ENCODE results near the gene TYRO3.
"Not testable (repeated sequence)": the region's sequence is repeated elsewhere in the genome, so short reads cannot be mapped to it uniquely, and the experiment has no call there.

Gene TYRO3

GRCh38 chr15:41554343-41554742, 4.7 kb upstream of the TYRO3 start:
- no peak for DNase-seq

DNA sequence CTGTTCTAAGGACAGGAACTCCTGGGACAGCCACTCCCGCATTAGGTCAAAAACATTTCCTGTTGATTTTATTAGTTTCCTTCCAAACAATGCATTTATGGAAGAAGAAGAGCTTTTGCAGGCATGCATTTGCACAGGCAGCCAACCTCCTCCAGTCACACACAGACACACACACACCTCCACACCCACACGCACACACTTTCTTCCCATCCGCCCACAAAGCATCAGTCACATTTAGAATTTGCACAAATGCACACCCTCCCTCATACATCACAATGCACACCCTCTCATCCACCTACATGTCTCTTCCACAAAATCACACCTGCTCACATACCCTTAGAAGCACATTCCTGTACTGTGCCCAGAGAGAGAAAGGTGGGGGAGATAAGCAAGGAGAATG, 4.1 kb upstream of the TYRO3 start:
- DNase-seq, result no peak

GRCh38 chr15:41556677-41557076, 2.3 kb upstream of the TYRO3 start:
- no peak for DNase-seq

DNA sequence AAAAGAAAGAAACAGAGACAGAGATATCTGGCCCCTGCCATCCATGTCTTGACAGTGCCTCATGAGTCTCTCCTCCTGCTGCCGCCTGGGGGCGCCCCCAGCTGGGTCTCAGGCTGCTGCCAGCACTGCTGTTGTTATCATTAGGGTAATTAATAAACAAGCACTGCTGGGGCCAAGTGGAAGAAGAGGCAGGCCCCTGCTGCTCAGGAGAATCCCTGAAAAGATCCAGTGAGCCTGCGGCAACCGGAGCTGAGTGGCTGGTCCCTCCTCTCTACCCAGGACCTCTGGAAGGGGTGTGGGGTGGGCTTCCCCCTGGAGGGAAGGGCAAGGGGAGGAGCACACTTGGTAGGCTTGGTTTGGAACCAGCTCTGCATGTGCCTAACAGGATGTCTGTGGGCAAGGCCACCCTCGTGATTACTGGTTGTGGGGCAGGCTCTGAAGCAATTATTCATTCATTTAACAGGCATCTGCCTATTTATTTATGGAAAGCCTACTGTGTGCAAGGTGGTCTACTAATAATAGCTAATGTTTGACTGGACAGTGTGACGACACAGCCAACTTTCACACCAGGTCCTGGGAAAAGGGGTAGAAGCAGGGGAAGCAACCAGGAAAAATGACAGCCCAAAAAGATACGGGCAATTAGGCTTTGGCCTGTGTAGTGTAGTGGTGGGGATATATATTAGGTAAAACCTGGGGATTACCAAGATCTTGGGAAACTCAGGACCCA, 1.2 kb upstream of the TYRO3 start:
- DNase-seq, result peak; percentile 61

DNA sequence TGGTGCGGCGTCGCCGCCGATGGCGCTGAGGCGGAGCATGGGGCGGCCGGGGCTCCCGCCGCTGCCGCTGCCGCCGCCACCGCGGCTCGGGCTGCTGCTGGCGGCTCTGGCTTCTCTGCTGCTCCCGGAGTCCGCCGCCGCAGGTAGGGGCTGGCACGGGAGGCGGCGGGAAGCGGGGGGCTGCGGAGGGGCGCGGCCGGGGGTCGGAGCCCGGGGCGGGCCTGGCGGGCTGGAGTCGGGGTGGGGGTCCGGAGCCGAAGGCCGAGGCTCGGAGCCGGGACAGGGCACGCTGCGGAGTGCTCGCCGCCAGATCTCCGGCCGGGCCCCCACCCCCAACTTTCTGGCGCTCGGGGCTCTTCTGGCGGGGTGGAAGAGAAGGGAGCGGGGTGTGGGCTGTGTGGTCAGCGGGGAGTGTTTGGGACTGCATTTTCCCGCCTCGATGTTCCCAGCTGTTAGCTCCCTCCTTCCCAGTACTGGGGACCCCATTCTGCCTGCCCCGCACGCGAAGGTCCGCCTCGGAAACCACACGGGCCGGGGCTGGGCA, 299 bp downstream of the TYRO3 start:
- no peak for DNase-seq

DNA sequence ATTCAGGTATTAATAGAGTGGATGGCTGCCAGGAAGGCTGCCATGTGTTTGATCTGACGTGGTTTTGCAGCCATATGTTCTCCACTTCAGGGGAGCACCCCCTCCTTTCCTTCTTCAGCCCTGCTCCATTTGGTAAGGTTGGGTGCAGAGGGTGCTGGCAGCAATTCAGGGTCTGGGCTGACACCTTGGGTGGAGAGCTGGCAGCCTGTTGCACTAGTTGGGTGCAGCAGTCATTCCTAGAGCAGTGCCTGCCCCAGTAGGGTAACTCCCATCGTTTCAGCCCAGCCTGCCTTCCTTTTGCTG, 1.5 kb downstream of the TYRO3 start:
- DNase-seq, result no peak

- no peak for DNase-seq
Measured at GRCh38 chr15:41561104-41561776, 2.2 kb downstream of the TYRO3 start.

DNA sequence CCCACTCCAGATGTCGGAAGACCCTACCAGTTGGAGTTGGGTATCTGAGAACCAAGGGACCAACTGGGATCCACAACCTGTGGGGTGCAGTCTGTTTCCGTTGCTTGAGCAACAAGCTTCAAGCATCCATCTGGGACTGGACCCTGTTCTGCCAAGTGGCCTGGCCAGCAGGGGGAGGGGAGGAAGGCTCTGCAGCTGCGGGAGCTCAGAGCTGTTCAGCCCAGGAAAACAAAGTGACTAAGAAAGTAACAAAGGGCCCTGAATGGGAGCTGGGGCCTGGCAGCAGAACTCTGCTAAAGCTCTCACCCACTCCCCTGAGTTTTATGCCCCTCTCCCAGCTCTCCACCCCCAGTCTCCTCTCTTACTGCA, 2.7 kb downstream of the TYRO3 start:
- DNase-seq, result no peak

DNA sequence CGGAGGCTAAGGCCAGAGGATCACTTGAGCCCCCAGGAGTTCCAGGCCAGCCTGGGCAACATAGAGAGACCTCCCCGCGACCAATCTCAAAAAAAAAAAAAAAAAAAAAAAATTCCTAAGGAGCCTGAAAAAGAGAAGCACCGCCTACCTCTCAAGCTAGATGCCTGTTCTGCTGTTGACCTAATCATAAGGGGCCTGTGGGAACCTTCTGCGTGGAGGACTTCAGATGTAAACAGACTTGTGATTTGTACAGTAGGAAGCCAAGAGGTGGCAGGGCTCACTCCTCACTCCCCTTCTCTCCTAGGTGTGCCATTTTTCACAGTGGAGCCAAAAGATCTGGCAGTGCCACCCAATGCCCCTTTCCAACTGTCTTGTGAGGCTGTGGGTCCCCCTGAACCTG, 3.2 kb downstream of the TYRO3 start:
- DNase-seq, result no peak

GRCh38 chr15:41562784-41563198, 3.8 kb downstream of the TYRO3 start:
- no peak for DNase-seq

DNA sequence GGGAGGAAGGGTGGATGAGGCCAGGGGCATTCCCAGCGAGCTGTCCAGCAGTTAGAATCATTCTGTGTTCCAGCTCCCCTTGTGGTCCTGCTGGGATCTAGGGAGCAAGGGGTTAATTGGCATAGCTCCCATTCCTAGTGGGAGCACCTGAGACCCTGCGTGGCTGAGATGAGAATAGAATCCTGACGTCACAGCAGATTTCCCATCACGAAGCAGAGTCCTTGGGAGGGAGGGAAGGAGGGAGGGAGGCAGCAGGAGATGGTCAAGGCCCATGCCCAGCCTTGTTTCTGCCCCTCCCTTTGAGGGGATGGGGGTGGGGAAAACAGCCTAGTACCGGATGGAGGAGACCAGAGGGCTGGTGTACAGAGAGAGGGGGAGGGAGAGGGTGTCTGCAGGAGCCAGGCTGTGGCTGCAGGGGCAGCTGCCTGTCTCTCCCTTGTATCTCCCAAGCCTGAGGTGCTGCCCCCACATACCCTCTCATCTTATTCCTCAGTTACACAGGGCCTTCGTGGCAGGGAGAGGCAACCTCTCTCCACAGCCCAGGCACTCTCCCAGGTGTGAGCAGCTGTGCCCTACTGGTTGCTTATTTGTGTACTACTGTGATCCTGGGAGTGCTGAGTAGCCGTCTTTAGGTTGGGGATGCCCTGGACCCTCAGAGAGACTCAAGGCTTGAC, 5.4 kb downstream of the TYRO3 start:
- DNase-seq, result peak; percentile 33

DNA sequence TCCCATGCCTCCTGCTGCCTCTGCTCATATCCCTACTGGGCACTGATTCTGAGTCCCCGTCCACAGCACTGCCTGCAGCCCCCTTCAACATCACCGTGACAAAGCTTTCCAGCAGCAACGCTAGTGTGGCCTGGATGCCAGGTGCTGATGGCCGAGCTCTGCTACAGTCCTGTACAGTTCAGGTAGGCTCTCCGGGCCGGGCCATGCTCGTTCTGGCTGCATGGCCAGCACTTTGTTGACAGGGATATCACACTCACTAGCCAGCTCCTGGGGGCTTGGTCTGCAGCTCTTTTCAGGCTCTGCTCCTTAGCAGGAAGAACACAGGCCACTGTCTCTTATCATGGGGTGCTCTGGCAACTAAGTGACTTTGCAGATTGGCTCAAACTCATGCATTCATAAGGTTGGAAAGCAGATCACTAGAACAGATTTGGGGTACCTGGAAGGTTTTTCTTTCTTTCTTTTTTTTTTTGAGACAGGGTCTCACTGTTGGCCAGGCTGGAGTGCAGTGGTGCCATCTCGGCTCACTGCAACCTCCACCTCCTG, 6.0 kb downstream of the TYRO3 start:
- DNase-seq, result no peak

- no peak for DNase-seq
Measured at GRCh38 chr15:41565702-41566101, 6.7 kb downstream of the TYRO3 start.

DNA sequence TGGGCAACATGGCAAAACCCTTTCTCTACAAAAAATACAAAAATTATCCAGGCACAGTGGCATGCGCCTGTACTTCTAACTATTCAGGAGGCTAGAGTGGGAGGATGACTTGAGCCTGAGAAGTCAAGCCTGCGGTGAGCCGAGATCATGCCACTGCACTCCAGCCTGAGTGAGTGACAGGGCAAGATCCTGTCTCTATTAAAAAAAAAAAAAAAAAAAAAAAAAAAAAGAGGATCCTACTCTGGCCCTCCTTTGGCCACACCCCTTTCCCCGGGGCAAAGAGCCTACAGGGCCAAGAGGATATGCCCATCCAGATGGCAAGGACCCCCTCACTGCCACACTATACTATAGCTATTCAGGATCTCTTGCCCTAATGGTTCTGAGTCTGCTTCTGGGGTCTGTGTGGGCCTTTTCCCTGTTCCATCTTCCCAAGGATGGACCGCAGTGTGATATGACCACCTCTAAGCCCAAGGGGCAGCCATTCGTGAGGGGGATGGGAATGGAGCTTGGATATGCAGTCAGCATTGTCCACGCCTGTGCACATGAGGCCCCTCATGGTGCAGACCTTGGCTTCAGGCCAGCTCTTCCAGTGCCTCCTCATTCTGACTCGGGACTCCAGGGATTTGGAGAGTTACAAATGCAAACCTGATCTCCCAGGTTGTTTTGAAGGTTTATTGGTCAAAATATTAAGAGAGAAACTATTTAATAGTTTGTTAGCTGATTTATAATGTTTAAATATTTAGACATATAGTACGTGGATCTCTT, 7.3 kb downstream of the TYRO3 start:
- peak; percentile 11 for DNase-seq

- no peak for DNase-seq
Measured at GRCh38 chr15:41567261-41567660, 8.2 kb downstream of the TYRO3 start.

- no peak for DNase-seq
Measured at GRCh38 chr15:41567862-41568261, 8.8 kb downstream of the TYRO3 start.

DNA sequence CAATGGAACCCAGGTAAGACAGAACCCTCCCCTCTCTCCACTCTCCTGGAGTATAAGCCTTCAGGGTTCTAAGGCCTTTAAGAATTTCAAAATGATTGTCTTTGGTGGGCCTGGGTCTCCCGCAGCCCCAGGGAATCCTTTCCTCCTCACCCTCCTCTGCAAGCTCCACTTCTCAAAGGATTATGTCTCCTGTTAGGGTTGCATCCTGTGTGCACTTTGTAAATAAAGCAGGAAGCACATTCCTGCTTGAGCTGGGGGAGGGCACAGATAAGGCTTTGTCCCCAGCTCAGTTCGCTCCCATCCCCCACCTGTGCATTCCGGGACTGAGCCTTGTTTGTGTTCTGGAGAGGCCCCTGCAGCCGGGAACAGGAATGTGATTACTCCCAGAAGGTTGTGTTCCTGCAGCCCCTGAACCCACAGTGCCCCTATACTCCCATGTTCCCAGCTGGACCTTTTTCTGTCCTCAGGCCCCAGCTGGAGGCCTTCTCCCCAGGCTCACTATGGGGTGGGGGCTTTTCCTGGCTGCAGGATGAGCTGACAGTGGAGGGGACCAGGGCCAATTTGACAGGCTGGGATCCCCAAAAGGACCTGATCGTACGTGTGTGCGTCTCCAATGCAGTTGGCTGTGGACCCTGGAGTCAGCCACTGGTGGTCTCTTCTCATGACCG, 9.5 kb downstream of the TYRO3 start:
- DNase-seq, result peak; percentile 37

DNA sequence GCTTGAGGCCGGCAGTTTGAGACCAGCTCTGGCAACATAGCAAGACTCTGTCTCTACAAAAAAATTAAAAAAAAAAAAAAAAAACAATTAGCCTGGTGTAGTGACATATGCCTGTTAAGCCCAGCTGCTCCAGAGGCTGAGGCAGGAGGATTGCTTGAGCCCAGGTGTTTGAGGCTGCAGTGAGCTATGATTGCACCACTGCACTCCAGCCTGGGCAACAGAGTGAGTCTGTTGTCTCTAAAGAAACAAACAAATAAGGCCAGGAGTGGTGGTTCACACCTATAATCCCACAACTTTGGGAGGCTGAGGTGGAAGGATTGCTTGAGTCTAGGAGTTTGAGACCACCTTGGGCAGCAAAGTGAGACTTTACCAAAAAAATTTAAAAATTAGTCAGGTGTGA, 10.2 kb downstream of the TYRO3 start:
- DNase-seq, result not testable (repeated sequence)

GRCh38 chr15:41570764-41571163, 11.8 kb downstream of the TYRO3 start:
- no peak for DNase-seq

- no peak for DNase-seq
Measured at GRCh38 chr15:41571948-41572347, 12.9 kb downstream of the TYRO3 start.

- no peak for DNase-seq
Measured at GRCh38 chr15:41572866-41573265, 13.9 kb downstream of the TYRO3 start.

DNA sequence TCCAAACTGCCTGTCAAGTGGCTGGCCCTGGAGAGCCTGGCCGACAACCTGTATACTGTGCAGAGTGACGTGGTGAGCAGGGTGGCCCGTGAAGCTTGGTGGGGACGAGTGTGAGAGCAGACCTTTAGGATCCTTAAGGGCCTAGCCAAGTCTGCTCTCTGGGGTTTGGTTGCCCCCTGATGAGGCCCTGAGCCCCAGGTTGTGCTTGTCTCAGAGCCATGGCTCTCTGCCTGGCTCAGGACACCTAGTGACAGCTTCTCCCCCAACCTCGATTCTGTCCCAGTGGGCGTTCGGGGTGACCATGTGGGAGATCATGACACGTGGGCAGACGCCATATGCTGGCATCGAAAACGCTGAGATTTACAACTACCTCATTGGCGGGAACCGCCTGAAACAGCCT, 14.4 kb downstream of the TYRO3 start:
- DNase-seq, result no peak
